A549 (cell line): Measurements from ENCODE around the gene CLCN7.

Source experiments
- MAFK ChIP-seq: fragments of 450-650 bp; IDR thresholded peaks from 2 replicates; pipeline ENCODE4 v1.6.1; 2014; ENCODE audit not compliant: partially characterized antibody
- NFE2L2 ChIP-seq: fragments of 150-350 bp; conservative IDR thresholded peaks from 2 replicates; pipeline ENCODE4 v1.6.1; 2014; ENCODE audit warnings: low read length
- NPAS2 ChIP-seq: fragments of 250-450 bp; sonication (Bioruptor Pico); IDR thresholded peaks from 2 replicates; pipeline ENCODE4 v1.8.0; 2022; ENCODE audit warnings: mild to moderate bottlenecking, moderate library complexity, borderline replicate concordance
- POLR2A ChIP-seq: IDR thresholded peaks from 2 replicates; pipeline ENCODE4 v1.6.1; 2012; ENCODE audit warnings: mild to moderate bottlenecking, low read length
- TF ChIP-seq, protein P1 (sequence below): fragments of >200 bp; sonication (Bioruptor Twin); formaldehyde crosslinking; IDR thresholded peaks from 3 replicates; pipeline ENCODE4 v1.5.1; 2016

- TF ChIP-seq POLR2A = no peak
- TF ChIP-seq, protein P1, sequence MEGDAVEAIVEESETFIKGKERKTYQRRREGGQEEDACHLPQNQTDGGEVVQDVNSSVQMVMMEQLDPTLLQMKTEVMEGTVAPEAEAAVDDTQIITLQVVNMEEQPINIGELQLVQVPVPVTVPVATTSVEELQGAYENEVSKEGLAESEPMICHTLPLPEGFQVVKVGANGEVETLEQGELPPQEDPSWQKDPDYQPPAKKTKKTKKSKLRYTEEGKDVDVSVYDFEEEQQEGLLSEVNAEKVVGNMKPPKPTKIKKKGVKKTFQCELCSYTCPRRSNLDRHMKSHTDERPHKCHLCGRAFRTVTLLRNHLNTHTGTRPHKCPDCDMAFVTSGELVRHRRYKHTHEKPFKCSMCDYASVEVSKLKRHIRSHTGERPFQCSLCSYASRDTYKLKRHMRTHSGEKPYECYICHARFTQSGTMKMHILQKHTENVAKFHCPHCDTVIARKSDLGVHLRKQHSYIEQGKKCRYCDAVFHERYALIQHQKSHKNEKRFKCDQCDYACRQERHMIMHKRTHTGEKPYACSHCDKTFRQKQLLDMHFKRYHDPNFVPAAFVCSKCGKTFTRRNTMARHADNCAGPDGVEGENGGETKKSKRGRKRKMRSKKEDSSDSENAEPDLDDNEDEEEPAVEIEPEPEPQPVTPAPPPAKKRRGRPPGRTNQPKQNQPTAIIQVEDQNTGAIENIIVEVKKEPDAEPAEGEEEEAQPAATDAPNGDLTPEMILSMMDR = no peak
- no peak for TF ChIP-seq NFE2L2
- TF ChIP-seq MAFK = no peak
- TF ChIP-seq NPAS2 = no peak
Observed at GRCh38 chr16:1450218-1450617, 24.6 kb downstream of the CLCN7 start.
